ENCODE results near the gene KCNT1.

The KCNT1 gene

DNA sequence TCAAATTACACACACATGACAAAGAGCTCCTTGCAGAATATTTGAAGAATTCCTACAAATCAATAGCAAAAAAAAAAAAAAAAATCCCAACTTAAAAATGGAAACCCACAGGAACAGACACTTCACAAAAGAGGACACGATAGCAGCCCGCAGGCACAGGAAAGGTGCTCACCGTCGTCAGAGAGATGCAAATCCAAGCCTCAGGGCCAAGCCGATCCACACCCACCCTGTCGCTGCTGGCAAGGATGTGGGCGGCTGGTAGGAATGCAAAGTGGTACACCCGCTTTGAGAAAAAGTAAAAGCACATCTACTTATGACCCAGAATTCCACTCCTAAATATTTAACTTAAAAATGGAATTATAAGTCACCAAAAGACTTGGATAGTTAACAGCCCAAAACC, 28.0 kb upstream of the KCNT1 start:
- no peak for DNase-seq

DNA sequence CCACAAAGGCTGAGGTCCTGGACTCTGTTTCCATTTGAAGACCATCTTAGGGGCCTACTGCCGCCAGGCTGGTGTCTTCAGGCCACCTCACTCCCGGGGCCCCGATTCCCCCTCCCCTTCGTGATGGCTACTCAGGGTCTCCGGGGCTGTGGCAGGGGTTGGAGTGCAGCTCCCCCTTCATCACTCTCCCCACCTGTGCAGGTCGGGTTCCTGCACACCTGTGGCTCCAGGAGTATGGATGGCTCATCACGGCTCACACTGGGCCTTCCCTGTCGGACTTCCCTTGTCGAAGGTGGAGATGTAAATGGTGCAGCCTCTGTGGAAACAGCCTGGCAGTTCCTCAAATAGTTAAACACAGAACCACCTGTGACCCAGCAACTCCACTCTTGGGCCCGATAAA, 27.0 kb upstream of the KCNT1 start:
- DNase-seq, result no peak

DNA sequence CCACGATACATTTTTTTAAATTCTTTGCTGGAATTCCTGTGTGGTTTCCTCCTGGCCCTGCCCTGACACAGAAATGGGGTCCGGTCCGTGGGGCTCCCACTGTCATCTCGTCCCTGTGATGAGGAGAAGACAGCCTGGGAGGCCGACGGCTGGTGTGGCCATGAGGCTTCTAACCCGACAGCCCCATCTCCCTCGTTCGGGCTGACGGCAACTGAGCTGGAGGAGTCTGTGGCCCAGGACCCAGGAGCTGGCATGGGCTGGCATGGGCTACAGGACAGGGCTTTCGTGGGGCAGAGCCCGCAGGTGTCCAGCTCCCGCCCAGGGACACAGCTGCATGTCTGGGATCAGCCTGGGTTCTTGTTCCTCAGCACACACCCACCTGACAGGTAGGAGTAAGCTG, 25.1 kb upstream of the KCNT1 start:
- DNase-seq, result no peak

DNA sequence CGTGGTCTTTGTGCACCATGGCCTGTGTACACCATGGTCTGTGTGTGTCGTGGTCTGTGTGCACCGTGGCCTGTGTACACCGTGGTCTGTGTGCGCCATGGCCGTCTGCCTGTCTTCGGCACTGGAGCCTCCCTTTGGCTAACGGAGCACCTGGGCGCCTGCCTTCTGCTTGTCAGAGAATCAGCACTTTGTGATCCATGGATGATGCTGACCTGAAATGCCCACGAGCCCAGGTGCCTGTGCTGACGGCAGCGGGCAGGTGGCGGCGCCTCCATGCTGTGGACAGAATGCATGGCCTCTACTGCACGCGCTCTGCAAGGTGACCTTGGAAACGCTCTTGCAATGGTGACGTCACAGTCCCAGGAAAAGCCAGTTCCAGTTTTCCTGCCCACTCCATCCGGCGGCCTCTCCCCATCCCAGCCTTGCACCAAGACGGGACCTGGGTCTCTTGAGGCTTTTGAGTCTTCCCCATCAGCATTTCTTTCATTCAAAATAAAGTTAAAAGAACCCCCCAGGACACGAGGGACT, 24.3 kb upstream of the KCNT1 start:
- DNase-seq, result no peak

DNA sequence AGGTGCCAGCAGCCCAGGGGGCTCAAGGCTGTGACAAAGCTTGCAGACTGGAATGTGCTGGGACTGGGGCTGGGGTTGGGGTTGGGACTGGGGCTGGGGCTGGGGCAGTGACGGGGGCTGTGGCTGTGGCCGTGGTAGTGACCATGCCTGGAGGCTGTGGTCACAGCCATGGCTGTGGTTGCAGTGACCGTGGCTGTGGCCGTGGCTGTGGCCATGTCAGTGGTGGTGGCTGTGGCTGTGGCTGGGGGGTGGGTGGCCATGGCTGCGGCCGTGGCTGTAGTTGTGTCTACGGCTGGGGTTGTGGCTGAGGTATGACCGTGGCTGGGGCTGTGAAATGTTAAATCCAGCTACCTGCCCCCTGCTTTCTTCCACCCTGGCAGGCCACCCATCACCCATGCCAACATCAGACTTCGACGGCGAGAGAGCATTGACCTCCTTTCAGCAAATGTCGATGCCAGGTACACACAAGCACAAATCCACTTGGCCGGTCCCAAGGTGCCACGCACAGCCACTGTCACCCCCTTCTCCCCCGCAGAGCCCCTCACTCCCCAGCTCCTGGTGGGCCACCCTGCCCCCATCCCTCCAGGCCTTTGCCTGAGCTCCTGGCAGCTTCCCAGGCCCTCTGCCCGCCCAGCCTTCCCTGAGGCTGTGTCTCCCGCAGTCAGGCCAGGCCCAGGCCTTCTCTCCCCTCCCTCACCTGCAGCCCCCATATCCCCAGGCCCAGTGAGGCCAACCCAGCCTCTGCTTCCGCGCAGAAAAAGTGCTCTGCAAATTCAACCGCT, 23.6 kb upstream of the KCNT1 start:
- DNase-seq, result no peak

DNA sequence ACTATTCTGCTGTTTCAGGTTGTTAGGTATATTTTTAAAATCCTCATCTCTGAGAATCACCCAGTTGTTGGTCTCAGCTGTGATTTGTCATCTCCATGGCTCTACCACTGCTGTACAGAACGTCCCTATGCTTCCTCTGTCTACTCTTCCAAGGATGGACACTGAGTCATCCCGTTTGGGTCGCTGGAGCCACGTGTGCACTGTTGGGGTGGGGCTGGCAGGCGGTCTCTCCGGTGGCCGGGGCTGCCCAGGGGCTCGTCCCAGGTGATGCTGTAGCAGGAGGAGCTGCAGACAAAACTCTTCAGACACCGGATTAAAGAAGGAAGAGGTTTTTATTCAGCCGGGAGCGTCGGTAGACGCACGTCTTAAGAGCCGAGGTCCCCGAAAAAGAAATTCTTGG, 21.9 kb upstream of the KCNT1 start:
- DNase-seq, result no peak

DNA sequence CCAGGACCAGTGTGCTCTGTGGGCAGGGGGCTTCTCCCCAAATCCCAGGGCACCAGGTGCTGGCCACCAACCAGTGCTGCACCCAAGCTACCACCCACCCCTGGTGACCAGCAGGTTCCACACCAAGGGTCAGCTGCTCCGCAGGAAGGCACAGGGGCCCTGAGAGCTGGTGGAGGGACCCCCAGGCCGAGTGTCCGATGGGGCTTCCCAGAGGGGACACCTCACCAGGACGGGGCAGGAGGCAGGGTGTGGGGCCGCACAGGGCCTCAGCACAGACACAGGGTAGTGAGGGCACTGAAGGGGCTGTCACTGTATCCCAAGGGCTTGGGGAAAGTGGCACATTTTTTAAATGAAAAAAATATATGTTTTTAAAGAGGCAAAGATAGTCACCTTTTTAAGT, 20.8 kb upstream of the KCNT1 start:
- no peak for DNase-seq

DNA sequence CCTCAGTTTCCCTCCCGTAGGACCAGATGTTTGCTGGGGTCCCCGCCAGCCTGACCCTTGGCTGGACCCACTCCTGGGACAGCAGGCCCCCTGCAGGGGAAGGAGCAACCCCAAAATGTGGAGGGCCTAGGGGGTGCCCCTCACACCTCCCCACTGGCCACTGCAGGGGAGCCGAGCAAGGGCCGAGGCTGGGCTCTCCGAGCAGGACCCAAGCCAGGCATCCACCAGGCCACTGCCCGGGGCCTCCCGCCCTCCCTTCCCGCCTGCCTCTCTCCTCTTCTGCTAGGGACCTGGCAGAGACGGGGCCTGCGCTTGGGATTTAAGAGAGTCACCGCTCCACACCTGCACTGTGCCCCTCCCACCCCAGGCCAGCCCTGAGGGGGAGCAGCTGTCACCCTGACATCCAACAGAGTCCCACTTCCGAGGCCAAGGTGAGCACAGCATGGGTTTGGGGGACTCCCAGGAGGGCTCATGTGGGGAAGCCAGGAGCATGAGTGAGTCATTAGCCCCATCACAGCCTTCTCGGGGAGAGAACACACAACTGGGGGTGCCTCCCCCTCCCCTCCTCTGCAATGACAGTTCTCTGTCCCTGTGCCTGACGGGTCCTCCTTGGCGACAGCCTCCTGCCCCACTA, 18.5 kb upstream of the KCNT1 start:
- DNase-seq, result no peak

DNA sequence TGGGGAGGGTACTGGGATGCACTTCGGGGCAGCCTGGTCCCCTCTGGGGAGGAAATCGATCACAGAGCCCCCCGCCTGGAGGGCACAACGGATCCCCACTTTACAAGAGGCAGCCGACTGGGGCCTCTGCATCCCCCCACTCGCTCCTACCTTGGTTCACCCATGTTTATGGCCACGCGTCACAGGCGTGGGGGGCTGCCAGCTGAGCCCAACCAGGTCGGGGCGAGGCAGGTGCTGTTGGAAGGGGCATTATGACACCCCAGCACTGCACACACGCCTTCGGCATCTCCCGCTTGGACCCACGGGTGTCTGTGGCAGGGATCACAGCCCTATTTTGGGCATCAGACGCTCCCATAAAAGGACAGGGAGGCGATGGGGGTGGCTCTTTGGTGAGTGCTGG, 17.3 kb upstream of the KCNT1 start:
- no peak for DNase-seq

DNA sequence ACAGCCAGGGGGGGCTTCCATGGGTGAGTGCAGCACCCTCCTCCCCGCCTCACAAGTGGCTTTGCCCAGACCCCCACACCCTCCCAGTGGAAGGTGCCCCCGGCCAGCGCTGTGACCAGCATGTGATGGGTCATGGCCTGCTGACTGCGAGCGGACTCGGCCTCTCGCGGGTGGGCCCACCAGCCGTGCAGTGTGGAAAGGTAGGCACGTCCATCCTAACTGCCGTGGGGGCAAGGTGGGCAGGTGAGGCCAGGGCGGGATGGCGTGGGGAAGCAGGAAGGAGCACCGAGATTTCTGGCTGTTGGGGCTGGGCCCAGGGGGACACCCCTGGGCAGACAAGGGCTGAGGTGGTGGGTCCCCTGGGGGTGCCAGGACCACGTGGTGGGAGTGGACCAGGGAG, 14.8 kb upstream of the KCNT1 start:
- DNase-seq, result no peak

DNA sequence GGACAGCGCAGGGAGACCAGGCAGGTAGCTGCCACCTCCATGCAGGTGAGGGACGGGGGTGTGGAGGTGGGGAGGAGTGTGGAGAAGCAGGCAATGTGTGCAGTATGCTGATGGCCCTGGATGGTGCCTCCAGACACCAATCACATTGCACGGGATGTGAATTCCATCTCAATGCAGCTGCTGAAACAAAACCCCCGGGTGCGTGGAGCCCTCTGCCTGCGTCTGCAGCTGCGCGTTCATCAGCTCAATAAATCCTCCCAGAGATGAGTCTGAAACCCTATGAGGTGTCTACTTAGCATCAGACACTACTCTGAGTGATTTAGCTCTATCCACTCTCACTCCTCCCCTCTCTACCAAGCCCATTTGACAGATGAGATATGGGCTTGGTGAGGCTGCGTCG, 13.0 kb upstream of the KCNT1 start:
- DNase-seq, result no peak

DNA sequence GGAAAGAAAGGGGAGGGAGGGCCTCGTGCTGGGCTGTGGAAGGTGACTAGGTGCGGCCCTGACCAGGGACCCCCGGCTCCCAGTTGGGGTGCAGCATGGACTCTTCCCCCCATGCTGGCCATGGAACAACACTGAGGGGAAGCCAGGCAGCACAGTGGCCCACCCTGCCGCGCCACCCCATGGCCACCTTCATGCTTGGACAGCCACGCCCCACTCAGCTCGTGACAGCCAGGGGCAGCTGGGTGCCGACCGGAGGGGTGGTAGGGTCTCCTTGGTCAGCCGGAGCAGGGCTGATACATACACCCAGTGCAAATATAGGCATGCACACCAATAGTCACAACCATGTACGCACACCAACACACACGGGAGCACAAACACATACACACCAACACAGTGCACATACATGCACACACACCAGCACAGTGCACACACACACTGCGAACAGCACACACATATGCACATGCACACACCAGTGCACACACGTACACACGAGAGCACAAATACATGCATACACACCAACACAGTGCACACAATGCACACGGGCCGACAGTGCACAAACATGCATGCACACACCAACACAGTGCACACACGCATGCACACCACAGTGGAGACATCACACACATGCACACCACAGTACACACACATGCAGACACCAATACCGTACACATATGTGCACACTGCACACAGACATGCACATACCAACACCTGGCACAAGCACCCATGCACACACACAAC, 11.0 kb upstream of the KCNT1 start:
- DNase-seq, result no peak

DNA sequence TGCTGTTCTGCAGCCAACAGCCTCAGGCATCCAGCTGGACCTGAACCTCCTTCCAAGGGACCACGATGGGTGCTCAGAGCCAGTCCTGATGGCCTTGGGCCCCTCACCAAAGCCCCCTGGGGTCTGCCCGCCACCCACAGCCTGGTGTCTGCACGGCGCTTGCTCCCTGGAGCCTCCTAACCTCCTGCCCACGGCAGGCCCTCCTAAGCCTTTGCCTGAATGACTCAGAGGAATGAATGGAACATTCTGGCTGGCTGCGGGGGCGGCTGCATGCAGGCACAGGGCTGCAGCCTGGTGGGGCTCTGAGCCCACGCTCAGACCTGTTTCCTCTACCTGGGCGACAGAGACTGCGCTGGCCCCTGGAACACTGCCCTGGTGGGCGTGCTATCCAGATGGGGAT, 9.6 kb upstream of the KCNT1 start:
- no peak for DNase-seq

DNA sequence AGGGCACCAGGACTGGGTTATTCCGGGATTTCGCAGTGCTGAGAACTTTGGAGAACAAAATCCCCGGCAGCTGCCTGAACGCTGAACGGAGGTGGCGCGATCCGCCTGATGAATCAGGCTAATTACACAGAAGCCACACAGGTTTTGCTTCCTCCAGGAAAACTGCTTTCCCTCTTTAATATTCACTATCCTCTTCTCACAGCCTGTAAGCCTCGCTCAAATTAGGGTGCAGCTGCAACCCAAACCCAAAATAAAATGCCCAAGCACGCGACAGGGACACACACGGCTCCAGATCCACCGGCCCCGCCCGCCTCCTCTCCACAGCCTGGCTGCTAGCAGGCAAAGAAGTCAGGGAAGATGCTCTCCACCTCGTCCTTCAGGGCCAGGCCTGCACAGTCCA, 8.7 kb upstream of the KCNT1 start:
- no peak for DNase-seq

DNA sequence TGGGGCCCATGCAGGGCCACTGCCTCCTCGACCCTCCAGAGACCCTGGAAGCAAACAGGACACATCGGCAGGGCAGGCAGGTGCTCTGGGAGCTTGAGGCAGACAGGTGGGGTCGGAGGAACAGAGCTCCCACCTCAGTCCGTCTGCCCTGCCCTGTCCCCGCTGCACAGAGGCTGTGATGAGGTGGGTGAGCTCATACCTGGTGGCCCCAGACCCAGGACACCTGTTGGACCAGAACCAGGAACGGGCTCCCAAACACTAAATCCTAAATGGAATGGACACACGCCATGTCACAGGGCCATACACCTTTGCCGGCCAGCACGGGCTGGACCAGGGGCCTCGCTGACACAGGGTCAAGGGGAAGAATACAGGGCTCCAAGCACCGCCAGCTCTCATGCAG, 8.2 kb upstream of the KCNT1 start:
- no peak for DNase-seq

DNA sequence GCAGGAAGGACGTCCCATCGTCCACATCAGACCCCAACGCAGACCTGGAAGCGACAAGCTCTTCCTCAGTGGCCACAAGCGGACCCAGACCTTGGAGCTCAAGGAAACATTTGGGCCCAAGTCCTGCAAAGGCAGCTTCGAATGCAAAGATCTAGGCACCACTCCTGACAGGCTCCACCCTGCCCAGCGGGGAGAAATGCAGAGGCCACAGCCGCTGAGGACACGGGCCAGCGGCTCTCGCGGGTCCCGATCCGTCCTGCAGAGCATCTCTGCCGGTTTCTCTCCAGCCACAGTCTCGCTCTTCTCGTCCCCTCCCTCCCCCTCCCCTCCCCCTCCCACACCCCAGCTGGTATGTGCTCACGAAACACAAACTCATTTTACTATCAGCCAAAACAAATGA, 7.6 kb upstream of the KCNT1 start:
- no peak for DNase-seq

DNA sequence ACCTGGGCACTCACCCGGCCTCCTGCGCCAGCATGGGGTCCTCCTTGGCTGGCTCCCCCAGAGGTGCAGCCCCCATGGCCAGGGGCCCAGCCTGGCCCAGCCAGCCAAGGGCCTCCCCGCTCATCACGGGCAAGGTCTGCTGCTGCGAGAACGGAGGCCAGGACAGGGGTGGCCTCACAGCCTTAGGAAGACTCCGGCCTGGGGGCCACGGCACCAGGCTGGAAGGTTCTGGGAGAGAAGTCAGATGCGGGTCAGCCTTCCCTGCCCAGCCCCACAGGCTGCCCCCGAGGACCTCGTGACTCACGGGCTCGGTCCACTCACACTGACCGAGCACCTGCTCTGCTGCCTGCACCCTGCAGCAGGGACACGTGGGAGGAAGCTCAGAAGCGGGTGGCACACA, 6.9 kb upstream of the KCNT1 start:
- no peak for DNase-seq

DNA sequence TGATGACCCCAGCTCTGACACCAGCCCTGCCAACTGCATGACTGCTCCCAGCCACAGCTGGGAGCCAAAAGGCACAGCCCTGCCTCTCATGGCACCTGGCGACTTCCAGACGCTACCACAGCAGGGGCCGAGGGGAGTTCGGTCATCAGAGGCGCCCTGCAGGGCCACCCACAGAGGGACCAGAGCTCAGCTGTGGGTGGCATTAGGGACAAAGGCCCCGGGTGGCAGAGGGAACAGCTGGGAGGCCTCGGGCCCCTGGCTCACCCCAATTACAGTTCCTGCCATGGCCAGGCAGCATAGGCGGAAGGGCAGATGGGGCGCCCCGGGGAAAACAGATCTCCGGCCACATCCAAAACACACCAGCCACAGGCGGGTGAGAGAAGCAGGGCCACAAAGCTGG, 6.3 kb upstream of the KCNT1 start:
- DNase-seq, result no peak

DNA sequence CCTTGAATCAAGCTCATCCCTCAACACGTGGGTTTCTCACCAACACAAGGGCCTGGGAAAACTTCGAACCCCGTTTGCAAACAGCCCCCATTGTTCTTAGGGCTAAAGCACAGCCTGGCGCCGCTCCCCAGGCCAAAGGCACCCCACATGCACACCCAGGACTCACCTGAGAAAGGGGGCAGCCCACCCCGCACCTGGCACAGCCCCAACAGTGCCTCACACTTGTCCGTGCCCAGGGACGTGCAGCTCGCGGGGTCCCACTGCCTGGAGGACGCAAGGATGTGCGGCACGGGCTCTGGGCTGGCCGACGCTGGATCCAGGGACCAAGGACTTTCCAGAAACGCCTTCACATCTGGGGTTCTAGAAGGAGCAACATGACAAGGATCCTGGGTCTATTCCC, 5.5 kb upstream of the KCNT1 start:
- DNase-seq, result no peak

DNA sequence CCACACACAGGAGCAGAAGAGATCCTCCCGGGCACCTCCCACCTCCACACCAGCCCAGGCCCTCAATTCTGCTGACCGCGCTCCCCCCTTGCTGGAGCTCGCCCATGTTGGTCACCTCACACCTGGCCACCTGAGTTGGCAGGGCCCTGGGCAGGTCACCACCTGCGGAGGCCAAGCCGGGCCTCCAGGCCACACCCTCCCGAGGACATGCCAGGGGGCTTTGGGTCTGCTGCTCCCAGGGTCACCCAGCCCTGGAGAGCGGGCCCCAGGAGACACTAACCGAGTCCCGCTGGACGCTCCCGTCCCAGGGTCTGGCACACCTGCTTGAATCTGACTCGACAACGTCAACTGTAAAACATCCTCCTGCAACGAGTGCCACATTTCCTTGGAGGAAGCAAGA, 4.8 kb upstream of the KCNT1 start:
- no peak for DNase-seq

DNA sequence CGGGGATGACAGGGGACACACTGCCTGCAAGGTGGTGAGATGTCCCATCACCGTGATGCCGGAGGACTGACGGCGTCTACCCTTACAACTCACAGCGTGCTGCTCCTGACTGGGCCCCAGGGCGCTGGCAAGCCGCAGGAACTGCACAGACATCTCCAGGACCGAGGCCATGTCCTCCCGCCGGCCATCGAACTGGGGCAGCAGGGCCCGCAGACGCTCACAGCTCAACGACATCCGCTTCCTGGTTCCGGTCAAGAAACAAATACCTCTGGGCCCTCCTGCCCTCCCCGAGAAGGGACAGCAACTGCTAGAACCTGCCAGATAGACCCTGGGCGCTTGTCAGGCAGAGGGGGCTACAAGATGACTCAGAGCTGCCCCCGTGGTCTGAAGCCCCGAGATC, 3.7 kb upstream of the KCNT1 start:
- no peak for DNase-seq

DNA sequence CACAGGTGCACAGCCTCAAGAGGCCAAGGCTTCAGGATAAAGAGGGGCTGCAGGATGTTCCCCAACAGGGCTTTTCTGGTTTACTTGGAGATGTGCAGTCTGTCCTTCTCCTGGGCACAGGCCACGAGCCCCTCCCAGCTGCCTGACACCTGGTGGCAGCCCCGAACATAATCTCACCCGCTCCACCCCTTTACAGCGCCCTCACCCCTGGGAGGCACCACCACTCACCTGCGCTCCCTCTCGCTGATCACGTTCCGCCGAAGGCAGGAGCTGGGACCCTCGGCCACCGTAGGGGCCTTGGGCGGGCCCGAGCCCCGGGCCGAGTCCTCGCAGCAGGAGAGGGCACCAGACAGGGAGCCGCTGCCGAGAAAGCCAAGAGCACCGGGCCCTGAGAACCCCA, 3.2 kb upstream of the KCNT1 start:
- no peak for DNase-seq

DNA sequence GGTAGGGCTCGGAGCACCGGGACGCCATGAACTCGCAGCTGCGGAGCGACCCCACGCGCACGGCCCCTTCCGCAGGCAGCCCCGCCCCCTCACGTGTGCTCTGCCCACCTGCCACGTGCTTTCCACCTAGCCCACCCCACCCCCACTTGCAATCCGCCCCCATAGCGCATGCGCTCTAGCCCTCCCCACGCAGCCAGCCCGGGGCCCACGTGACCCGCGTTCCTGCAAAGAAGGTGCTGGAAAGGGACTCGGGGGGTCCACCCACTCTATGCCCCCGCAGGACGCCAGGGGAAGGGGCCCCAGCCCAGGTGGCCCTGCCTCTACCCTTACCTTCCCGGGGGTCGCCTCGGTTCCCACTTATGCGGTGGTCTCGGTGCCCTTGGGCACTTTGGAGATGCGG, 2.5 kb upstream of the KCNT1 start, which contains the start of gene SOHLH1:
Gene SOHLH1 (minus strand): TSS at position 42 of the 400 bp plus-strand sequence. CDS start 14 bp downstream, at position 28.
- no peak for DNase-seq

DNA sequence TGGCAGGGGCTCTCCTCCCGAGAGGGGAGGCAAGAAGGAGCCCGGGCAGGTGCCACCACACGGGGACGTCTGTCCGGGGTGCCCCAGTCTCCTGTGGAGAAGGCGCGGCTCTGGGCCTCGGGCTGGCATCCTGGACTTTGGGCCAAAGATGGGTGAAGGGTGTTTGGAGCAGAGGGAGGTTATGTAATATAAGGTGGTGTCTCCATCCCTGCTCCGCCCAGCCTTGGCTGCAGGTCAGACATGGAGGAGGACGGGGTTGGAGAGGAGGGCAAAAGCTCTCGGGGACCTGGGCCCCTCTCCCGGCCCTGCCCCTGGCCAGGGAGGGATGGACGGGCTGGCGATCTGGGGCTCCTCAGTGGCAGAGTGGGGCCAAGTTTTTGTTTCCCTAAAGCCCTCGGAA, 1.5 kb upstream of the KCNT1 start:
- no peak for DNase-seq

Data from activated CD4-positive, CD25-positive, alpha-beta regulatory T cell (primary cell).